Fibroblast of skin of left biceps (primary cell): Measurements from ENCODE around the gene MYCBP.
"Not testable (repeated sequence)": the region's sequence is repeated elsewhere in the genome, so short reads cannot be mapped to it uniquely, and the experiment has no call there.

Source experiments
- DNase-seq, 2 experiments: peaks; one replicate each; pipeline ENCODE4 v3.0.0-alpha.2; 2013; ENCODE audit warnings: low read depth in 2 of 2

Gene MYCBP

DNA sequence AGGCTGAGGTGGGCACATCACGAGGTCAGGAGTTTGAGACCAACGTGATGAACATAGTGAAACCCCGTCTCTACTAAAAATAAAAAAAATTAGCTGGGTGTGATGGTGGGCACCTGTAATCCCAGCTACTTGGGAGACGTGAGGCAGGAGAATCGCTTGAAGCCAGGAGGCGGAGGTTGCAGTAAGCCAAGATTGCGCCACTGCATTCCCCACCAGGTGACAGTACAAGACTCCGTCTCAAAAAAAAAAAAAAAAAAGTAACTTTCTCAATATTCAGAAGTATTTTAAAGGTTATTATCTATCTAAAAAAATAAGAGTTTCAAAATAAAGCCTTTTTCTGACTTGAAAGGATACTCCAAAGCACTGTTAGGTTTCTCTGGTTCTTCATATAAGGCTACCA is 5.9 kb downstream of the MYCBP start:
- DNase-seq: no peak

DNA sequence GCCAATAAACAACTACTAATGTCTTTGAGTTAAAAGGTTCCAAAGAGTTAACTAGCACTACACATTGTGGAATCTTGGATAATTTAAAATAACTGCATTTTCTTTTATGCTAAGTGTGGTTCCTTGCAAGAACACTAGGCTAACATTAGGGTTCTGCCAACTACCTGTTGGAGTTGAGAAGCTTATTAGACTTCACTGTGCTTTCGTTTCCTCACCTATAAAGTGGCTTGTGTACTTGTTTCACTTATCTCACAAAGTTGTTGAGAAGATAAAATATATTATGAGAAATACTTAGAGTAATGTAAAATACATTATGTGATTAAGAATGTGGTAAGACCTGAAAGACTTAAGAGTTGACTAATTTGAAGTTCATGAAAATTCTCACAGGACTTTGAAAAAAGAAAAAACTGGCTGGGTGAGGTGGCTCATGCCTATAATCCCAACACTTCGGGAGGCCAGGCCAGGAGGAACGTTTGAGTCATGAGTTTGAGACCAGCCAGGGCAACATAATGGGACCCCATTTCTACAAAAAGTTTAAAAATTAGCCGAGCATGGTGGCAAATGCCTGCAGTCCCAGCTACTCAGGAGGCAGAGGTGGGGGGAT is 7.9 kb downstream of the MYCBP start:
- DNase-seq: no peak

DNA sequence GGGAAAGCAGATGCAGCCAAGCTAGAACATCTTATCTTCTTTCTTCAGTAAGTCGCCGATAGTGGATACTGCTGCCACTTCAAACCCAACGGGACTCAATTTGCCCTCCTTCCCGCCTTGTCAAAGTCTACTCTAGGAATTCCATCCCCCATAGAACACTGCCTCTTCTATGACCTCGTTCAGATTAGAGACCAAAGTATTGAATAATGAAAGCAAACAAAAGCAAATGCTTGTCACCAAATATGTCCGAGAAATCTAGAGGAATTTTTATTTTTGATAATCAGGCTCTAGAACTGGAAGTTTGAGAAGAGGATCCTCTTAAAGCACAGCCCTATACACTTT is 12.7 kb downstream of the MYCBP start:
- no peak for DNase-seq

DNA sequence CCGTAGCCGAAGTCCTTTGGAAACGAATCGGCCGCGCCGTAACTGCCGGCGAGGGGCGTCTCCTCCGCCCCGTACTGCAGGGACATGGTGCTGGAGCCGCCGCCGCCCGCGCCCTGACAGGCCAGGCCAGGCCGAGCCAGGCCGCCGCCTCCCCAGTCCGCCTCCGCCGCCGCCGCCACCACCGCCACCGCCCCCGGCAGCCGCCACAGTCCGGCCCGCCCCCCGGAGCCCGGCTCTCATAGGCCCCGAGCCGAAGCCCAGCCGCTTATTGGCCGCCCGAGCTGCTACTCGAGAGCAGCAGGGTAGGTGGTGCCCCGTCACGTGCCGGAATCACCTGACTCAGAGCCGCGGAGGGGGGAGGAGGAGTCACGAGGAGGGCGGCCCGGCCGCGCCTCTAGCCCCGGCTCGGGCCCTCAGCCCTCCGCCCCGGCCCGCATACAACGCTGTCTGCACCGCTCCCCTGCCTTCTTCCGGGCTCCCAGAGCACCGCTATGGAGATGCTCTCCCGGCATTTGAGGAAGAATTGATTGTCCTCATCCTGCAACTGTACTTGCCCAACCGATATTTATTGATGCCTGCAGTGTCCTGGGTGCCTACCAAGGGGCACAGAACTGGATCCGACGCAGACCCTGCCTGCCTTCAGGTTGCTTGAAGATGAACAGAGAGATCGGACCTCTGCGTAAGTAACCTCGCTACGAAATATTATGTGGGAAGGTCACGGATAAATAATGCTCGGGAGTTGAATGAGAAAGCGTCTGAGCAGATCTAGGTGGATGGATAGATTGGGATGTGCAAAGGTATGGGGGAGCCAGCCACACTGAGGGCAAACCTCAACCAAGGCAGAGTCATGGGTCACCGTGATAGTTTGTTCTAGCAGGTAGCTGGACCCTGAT is 13.3 kb downstream of the MYCBP start, which contains the start of gene RRAGC:
Gene RRAGC, minus strand, starts transcription at position 212 of the 893 bp plus-strand sequence. Its CDS starts 126 bp downstream, at position 86.
- DNase-seq: peak; percentile 94 to 95

DNA sequence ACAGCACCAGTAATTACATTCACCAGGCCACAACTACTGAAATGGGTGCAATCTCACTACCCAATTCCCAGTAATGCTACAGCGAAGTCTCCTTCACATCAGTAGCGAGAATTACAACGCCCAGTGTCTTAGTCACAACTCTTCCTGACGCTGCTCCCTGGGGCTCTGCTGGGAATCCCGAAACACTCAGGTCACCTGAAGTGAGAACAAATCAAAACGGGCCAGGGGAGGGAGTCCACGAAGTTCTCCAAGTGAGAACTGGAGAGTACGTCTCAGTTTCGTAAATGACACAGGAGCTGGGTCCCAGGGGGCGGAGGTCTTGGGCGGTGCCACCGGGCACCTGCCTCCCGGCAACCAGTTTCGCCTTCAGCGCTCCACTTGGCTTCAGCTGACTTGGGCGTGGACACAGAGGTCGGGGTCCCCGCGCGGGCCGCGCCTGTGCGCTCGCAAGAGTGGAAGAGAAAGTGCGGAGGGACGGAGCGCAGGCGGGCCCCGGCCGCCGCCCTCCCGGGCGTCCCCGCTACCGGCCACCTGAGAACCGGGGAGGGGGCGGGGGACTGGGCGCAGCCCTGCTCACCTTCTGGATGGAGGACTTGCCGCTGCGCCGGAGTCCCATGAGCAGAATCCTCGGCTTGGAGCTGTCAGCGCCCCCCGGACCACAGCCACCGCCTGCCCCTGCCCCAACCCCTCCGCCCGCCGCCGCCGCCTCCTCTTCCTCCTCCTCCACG is 14.2 kb downstream of the MYCBP start:
- DNase-seq: no peak

DNA sequence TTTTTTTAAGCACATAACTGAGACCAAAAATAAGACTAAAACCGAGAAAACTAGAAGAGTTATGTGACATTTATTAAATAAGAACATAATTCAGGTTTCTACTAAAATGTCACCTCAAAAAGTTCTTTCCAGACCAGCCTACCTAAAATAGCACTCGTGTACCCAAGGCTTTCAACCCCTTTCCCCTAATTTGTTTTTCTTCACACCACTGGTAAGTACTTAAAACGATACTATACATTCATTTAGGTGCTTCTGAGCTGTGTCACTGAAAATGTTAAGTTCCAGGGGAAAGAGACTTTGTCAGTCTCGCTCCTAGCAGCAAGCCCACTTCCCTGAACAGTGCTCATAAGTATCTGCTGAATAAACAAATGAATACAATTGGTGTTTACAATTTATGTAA is 20.4 kb downstream of the MYCBP start:
- no peak for DNase-seq

DNA sequence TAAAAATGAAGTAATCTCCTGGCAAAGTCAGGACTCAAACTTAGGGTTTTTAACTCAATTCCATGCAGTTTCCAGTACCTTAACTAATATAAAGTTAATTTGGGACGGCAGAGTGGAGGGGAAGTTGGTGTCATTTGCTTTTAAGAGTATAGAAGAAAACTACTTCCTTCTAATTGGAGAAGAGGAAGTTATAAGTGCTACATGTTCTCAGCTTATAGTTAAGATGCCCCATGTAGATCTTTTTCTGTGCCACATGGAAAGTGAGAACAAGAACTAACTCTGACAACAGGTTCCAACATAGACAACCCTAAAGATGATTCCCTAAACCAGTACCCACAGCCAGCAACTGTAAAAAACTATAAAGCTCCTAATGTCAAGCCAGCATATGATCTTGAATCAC is 25.1 kb downstream of the MYCBP start:
- no peak for DNase-seq

DNA sequence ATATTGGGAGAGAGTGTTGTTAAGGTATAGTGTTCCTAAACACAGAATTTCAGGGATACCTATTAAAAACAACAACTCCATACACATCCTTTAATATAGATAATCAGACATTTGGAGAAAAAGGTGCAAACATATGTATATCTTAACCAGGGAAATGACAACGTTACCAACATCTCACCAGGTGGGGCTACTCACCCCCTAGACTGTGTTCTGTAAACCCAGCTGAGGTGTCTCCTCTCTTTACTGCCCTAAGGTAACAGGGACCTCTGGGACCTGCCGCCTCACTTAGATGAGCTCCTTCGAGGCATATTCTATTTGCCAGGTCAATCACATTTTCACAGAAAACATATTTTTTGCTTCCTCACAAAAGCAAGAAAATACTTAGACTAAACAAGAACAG is 26.9 kb downstream of the MYCBP start:
- DNase-seq: no peak

DNA sequence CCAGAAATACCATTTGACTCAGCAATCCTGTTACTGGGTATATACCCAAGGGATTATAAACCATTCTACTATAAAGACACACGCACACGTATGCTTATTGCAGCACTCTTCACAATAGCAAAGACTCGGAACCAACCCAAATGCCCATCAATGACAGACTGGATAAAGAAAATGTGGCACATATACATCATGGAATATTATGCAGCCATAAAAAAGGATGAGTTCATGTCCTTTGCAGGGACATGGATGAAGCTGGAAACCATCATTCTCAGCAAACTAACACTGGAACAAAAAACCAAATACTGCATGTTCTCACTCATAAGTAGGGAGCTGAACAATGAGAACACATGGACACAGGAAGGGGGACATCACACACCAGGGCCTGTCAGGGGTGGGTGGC is 28.1 kb downstream of the MYCBP start:
- not testable (repeated sequence) for DNase-seq

DNA sequence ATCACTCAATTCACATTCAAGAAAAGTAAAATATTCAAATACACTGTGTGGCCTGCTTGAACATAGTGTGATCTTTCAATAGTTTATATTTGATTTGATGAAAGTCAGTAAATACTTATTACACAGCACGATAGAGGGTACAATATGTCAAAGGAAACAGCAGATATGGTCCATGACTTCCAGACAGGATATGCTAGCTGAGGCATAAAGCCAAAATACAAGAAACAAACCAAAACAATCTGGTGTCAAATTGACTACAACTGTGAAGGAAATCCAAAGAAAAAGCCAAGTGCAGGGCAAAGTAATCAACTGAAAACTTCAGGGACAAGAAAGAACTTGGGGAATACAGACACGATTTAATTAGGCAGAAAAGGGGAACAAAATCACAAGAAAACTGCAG is 32.9 kb downstream of the MYCBP start:
- DNase-seq: no peak

DNA sequence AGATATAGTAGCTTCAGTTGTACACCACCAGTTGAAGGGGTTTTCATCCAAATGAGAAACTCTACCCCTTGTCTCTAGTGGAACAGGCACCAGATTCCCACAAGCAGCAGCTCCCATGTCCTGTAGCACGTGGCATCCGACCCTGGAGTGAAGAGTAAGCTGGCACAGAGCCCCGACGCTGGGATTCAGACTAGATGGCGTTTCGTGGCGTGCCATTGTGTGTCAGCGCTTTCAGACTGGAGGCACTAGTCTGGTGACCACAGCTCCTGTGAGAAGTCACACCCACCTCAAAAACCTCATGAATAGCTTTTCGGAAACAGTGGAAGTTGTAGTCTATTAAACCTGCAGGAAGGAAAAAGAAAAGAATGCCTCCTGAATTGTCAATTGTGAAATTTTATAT is 33.8 kb downstream of the MYCBP start:
- no peak for DNase-seq

DNA sequence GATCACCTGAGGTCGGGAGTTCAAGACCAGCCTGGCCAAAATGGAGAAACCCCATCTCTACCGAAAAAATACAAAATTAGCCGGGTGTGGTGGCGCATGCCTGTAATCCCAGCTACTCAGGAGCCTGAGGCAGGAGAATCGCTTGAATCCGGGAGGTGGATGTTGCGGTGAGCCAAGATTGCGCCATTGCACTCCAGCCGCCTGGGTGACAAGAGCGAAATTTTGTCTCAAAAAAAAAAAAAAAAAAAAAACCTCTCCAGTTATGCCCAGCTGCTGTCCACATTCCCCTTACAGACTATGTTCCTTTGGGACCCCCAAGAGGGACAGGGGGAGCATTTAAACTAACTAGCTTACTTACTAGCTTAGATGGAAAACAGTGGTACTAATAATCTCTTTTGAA is 36.8 kb downstream of the MYCBP start:
- DNase-seq: not testable (repeated sequence)

DNA sequence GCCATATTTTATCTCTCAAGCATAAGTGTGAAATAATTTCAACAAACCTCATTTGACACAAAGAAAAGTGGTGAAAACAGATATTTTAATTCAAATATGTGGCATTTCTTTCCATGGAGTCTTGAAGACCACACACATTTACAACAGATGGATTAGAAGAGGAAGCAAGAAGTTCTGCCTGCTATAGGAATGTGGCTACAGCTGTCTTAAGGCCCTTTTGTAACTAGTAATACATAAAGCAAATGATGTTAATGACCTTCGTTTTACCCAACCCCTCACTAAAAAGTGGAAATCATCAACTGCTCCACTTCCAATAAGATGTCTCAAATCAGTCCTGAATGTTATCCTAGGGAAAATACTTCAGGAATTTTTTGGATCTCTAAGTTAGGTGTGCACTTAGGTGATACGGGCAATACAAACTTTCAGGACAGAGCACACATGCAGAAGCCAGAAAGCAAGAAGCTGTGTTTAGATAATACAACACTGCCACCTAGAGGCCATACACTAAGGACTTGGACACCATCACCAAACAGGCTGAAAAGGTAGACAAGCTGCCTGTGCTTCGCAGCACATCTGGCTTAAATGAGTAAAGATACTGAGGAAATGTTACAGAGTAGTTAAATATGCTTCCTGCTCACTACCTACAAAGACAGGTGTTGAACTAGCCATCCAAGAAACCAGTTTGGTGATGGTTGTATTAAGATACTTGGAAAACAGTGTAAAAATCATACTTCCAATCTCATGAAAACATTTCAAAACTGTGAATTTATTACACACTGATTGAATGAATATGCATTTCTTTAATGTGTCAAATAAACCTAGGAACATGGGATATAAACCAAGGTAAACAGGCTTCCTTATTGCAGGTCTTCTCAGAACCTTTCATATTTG is 38.0 kb downstream of the MYCBP start:
- peak; percentile 36 to 40 for DNase-seq

DNA sequence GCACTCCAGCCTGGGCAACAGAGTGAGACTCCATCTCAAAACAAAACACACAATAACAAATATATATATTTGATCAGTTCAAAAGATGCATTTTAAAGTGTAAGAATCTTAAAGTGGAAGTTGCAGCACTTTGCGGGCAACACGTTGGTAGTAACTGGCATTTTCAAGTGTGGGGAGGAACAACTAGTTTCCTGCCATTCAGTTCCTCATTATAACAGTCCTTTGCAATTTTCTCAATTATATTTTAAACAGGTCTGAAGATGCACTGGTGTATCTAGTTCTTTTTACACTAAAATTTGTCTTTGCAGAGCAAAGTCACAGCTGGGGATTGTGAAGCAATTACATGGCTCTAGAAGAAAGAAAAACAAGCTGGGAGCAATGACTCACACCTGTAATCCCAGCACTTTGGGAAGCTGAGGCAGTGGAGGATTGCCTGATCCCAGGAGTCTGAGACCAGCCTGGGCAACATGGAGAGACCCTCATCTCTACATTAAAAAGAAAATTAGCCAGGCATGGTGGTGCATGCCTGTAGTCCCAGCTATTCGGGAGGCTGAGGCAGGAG is 38.8 kb downstream of the MYCBP start:
- DNase-seq: no peak

DNA sequence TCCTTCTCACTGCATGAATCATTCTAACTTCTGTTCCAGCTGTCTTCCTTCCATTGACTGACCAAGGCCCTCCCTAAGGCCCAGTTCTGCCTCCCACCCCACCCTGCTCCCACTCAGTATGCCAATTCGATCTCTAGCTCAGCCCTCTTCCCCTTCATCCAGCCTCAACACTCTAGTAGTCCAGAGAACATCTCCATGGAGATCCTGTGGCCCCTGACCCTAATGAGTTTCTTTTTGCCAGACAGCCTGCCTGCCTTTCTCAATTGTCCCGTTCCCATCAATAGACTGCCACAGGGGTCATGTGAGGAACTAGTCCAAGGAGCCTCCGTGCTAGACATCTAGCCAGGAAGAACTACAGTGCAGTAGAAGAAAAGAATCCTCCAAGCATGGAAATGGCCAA is 40.0 kb downstream of the MYCBP start:
- DNase-seq: no peak

DNA sequence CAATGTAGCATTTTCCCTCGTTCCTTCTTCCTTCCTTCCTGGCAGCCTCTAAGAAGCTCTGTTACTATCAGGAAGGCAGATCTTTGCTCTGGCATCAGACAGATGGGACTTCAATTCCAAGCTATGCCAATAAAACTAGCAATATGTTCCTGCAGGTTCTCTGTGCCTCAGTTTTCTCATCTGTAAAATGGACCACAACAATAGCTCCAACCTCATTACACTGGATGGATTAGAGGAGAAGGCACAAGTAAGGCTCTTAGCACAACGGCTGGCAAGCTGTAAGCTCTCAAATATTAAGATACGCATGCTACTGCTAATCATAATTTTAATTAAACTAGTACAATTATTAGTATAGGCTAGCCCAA is 40.8 kb downstream of the MYCBP start:
- no peak for DNase-seq

DNA sequence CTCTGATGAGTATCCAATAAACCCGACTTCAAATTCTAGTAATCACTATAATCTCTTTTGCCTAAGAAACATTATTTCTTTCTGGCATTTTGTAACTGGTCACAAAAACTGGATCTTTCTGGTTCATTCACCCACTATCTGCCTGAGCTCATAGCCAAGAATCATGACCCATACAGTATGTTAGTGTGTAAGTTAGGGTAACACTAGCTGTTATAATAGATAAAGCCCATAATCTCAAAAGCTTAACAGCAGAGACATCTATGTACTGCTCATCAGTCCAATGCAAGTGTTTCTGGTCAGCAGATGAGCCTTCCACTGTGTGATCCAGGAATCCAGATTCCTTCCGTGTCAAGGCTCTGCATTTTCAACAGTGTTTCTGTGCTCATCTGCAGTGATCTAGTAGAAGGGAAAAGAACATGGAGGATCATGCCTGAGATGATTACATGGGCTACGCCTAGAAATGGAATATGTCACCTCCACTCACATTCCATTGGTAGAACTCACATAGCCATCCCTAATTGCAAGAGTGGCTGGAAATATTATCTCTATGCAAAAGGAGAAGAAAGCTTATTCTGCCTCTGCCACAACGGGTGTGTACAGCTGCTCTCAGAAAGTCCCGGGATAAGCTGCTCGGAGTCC is 41.3 kb downstream of the MYCBP start:
- no peak for DNase-seq

DNA sequence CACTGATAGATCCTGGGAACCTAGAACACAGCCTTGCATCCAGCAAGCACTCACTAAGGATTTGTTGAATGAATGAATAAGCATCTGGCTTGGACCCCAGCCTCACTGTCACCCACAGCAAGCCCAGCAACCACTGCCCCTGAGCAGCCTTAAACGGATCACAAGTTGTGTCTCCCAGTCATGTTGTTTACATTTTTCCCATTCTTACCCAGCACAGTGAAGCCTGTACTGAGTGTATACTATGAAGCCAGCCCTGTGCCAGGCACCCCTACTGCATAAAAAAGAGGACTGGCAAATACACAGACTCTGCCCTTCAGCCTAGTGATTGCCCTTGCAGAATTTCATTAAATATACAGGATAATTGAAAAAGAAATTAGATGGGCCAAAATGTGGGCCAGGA is 43.8 kb downstream of the MYCBP start:
- DNase-seq: no peak

DNA sequence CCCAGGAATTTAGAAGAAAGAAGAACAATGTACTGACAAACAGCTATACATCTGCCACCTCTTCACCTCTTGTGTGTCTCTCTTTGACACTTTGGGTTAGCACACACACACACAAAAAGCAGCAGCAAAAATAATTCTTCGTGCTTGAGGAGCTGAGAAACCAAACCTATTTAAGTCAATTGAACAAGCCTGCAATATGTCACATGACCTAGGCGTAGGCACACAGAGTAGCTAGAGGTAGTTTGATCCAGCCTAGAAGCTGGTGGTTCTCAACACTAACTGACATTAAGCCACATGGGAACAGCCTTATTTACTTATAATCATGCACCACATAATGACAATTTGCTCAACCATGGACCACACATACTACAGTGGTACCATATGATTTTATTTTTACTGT is 45.8 kb downstream of the MYCBP start:
- no peak for DNase-seq

DNA sequence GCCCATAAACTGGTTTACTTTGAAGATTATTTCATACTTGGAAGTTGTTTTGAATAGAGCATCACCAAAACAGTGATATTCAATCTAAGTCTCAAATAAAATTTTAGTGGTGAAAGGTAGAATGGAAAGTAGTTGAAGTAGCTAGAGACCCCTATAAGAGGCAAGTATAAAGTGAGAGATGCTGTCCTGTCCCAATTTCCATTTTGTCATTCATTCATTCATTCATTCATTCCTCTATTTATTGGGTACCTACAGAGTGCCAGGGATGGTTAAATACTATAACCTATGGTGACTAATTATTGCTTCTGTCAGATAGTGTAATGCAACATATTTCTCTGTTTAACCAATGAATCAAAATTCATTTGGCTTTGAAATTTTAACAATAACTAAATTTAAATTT is 46.3 kb downstream of the MYCBP start:
- no peak for DNase-seq

DNA sequence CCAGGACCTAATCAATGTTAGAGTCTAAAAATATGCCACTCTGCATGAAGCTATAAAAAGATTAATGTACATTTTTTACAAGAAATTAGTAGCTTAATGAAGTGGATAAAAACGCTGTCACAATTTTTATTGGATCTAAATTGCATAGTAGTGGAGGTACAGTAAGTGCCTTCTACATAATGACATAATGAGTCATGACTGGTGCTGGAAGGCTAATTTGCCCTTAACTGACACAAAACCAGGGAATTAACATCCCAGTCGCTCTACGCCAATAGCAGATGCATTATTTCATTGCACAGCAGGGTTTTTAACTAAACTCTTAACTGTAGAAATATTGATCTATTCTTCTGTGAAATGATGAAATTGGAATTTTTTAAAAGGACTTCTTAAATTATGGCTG is 46.9 kb downstream of the MYCBP start:
- DNase-seq: no peak
